Activated CD8-positive, alpha-beta T cell treated with anti-CD3 and anti-CD28 coated beads for 36 hours (primary cell): Measurements from ENCODE around the gene SNX27. TPM values are rescaled to one million over a fixed set of nuclear protein-coding genes. Genes with fewer than 3 reads are reported as not detected.

Experiments
- ATAC-seq: fragments of 200-7000 bp; cut with Tn5 transposase; one replicate; pipeline ENCODE4 v1.10.0; 2021; ENCODE audit warnings: mild to moderate bottlenecking, moderate library complexity
- CTCF ChIA-PET: fragments of 350-600 bp; sonication (Branson Sonifier 250); formaldehyde crosslinking; loops from one replicate; lab custom pipeline; 2021; ENCODE audit warnings: antibody characterized with exemption; lab: Charles Lee
- POLR2A ChIA-PET: fragments of 350-600 bp; sonication (Branson Sonifier 250); formaldehyde crosslinking; loops from one replicate; lab custom pipeline; 2021; ENCODE audit warnings: antibody characterized with exemption; lab: Charles Lee
- DNase-seq: peaks from one replicate; pipeline ENCODE4 v3.0.0-alpha.2; 2020
- H3K27ac Mint-ChIP-seq: one replicate; pipeline ENCODE4 v1.8.0; 2021; ENCODE audit warnings: mild to moderate bottlenecking, mixed read lengths
- H3K27me3 Mint-ChIP-seq: one replicate; pipeline ENCODE4 v1.8.0; 2021; ENCODE audit warnings: mixed read lengths
- H3K36me3 Mint-ChIP-seq: one replicate; pipeline ENCODE4 v1.8.0; 2021; ENCODE audit warnings: low read depth, mixed read lengths
- H3K4me1 Mint-ChIP-seq: one replicate; pipeline ENCODE4 v1.8.0; 2021; ENCODE audit warnings: low read depth, mixed read lengths
- H3K4me3 Mint-ChIP-seq: one replicate; pipeline ENCODE4 v1.8.0; 2021; ENCODE audit warnings: mild to moderate bottlenecking, moderate library complexity, mixed read lengths
- H3K9me3 Mint-ChIP-seq: one replicate; pipeline ENCODE4 v1.8.0; 2021; ENCODE audit warnings: mixed read lengths
- intact Hi-C: fragments of 100-400 bp; cut with micrococcal nuclease; formaldehyde crosslinking; loops from one replicate; pipeline ENCODE4 v1.10.0; 2022
- total RNA-seq, 2 experiments: library from RNA; stranded (reverse); gene quantifications; one replicate each; pipeline ENCODE4 v1.2.3, GENCODE V29; 2021
- TF ChIP-seq, protein P1 (sequence below): fragments of 200-600 bp; IDR thresholded peaks from one replicate; pipeline ENCODE4 v1.8.0; 2022; ENCODE audit warnings: antibody characterized with exemption, mild to moderate bottlenecking

Gene SNX27
- total RNA-seq, 2 experiments from 2014 or later: 27.2 to 29.5 TPM

DNA sequence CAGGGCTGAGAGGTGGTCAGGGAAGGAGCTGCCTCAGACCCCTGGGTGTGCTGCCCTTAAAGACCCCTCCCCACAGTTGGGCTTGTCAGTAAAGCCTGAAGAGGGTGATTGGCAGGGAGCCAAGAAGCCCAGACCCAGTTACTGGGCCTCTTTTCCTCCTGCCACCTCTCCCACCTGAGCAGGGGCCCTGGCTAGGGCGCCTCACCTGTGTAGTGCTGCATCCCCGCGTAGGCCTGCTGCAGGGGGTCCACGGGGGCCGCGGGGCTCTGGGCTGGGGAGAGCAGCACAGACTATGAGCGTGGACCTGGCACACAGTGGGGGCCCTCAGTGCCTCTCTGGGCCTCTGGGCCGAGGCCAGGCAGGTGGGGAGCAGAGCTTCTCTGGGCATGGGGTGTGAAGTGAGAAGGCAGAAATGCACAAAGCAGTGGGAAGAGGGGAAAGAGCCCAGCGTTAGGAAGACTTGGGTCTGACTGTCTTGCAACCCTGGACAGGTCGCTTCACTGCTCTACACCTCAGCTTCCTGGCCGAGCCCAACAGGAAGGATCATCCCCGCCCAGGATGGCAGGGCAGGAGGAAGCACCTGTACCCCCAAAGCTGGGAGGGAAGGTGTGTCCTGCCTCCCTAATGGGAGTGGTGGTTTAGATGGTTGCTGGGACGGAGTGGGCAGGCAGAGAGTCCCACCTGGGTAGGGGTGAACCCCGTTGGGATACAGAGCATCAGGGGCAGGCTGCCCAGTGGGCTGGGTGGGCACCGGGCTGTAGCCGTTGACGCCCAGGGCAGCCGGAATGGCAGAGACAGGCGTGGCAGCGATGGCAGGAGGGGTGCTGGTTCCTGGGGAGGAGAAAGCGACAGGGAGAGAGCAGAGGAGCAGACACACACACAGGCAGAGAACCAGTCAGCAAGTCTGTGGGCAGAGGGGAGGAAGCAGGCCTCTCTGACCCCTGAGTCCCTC, 94.9 kb downstream of the SNX27 start:
- Mint-ChIP-seq H3K27me3 (no peaks in the 10 kb centered on the region), H3K36me3 (no peaks in the 10 kb centered on the region), H3K4me3 (no peak overlapping the region), H3K4me1 (no peaks in the 10 kb centered on the region), H3K27ac (no peak overlapping the region), H3K9me3 (no peaks in the 10 kb centered on the region)
- TF ChIP-seq, protein P1, sequence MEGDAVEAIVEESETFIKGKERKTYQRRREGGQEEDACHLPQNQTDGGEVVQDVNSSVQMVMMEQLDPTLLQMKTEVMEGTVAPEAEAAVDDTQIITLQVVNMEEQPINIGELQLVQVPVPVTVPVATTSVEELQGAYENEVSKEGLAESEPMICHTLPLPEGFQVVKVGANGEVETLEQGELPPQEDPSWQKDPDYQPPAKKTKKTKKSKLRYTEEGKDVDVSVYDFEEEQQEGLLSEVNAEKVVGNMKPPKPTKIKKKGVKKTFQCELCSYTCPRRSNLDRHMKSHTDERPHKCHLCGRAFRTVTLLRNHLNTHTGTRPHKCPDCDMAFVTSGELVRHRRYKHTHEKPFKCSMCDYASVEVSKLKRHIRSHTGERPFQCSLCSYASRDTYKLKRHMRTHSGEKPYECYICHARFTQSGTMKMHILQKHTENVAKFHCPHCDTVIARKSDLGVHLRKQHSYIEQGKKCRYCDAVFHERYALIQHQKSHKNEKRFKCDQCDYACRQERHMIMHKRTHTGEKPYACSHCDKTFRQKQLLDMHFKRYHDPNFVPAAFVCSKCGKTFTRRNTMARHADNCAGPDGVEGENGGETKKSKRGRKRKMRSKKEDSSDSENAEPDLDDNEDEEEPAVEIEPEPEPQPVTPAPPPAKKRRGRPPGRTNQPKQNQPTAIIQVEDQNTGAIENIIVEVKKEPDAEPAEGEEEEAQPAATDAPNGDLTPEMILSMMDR: no peak
- intact Hi-C loops: no loop called here
- DNase-seq (no peak), ATAC-seq (no peak)
- POLR2A ChIA-PET: no interaction called here
- CTCF ChIA-PET: interaction anchor here (0.8 kb wide), 1 partner anchor 135 kb away, joined by 3 read pairs; no protein-coding TSS in a partner anchor

DNA sequence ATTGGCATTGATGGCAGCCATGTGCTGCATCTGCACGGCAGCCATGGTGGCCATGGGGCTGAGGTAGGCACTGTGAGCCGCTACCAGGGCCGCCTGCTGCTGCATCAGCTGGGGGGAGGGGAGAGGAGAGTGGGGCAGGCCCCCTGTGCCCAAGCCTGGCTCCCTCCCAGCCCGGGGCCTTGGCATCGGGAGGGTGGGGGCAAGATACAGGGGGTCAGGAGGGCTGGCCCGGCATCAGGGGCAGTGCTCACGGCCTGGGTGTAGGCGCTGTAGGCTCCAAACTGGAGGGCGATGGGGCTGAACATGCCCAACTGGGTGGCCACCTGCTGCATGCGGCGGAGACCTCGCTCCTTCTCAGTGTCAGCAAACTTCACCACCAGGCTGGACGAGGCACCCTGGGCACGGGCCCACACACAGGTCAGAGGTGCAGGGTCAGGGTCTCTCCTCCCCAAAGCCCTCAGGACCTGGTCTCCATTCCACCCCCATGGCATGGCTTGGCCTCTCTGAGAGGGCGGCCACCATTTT, 95.8 kb downstream of the SNX27 start:
- Mint-ChIP-seq H3K27ac (no peak overlapping the region), H3K9me3 (no peaks in the 10 kb centered on the region)

DNA sequence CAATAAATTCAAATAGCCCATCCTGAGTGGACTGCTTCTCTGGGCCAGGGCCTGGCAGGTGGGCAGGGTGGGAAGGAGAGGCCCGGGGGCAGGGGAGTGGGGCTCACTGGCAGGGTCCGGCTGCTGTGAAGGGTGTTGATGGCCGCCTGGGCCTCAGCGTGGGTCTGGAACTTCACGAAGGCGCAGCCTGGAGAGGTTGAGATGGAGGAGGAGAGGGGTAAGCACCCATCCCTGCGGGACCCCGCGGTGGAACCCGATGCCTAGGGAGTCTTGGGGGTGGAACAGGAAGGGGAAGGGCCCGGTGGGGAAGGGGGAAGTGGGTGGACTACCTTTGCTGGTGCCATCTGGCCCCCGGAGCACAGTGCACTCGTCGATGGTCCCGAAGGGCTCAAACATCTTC, 97.0 kb downstream of the SNX27 start:
- DNase-seq (no peak), ATAC-seq (no peak)
- H3K4me3 Mint-ChIP-seq: no peak overlapping the region
- H3K27me3 Mint-ChIP-seq: no peaks in the 10 kb centered on the region
- H3K36me3 Mint-ChIP-seq: no peaks in the 10 kb centered on the region
- TF ChIP-seq, protein P1: no peak
- intact Hi-C loops: no loop called here
- no peaks in the 10 kb centered on the region for H3K9me3 Mint-ChIP-seq
- H3K27ac Mint-ChIP-seq: no peak overlapping the region
- POLR2A ChIA-PET: interaction anchor here (0.9 kb wide), 1 partner anchor 49 kb away, joined by 3 read pairs; no protein-coding TSS in a partner anchor
- H3K4me1 Mint-ChIP-seq: no peaks in the 10 kb centered on the region
- CTCF ChIA-PET: interaction anchor here (0.6 kb wide), 1 partner anchor 47 kb away, joined by 3 read pairs; no protein-coding TSS in a partner anchor

More for the DNA sequence above, 95.8 kb downstream of the SNX27 start:
- TF ChIP-seq, protein P1: no peak
- Mint-ChIP-seq H3K36me3 (no peaks in the 10 kb centered on the region), H3K4me3 (no peak overlapping the region), H3K27me3 (no peaks in the 10 kb centered on the region), H3K4me1 (no peaks in the 10 kb centered on the region)
- CTCF ChIA-PET: no interaction called here
- ATAC-seq (no peak), DNase-seq (no peak)
- POLR2A ChIA-PET: interaction anchor here (0.6 kb wide), 1 partner anchor 195 kb away, joined by 3 read pairs; no protein-coding TSS in a partner anchor
- intact Hi-C loops: no loop called here

DNA sequence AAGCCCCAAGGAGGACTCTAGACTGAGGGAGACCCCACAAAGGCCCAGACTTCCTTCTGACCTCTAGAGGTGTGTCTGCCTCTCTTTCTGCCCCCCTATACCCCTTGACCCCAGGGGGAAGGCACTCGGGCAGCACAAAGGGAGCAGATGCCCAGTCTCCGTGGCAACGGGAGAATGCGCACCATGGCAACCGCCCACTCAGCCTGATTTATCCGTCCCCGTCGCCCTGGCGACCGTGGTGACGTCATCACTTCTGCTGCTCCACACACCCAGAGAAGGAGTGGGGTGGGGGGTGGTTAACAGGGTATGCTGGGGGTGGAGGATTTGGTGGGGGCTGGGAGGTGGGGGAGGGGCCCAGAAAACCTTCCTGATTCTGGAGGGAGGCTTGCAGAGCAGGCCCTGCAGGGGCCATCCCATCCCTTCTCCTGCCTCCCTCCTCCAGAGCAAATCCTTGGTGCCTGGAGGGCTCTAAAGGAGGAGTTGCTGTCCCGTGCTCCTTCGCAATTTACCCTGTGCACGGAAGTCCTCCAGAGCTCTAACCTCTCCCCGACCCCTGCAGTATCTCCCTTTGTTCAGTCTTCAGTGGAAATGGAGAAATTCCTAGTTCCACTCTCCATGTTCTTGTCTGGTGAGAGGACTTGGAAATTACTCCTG, 98.5 kb downstream of the SNX27 start:
- intact Hi-C loops: no loop called here
- ATAC-seq (peak; percentile 17), DNase-seq (peak; percentile 59)
- H3K4me1 Mint-ChIP-seq: no peaks in the 10 kb centered on the region
- H3K4me3 Mint-ChIP-seq: no peak overlapping the region
- peaks cover 6% of the 10 kb centered on the region for H3K27me3 Mint-ChIP-seq
- H3K27ac Mint-ChIP-seq: no peak overlapping the region
- H3K9me3 Mint-ChIP-seq: no peaks in the 10 kb centered on the region
- CTCF ChIA-PET: no interaction called here
- POLR2A ChIA-PET: no interaction called here
- TF ChIP-seq, protein P1: no peak
- no peaks in the 10 kb centered on the region for H3K36me3 Mint-ChIP-seq
